IPS-NIHi11 (cell line): ENCODE data around the gene CFAP57.
A peak's percentile ranks its signal among the peaks of the same experiment; 100 is the strongest.

ENCODE experiments used
- DNase-seq: peaks from one replicate; pipeline ENCODE4 v3.0.0; 2012; ENCODE audit warnings: mixed read lengths, low spot score

The CFAP57 gene

GRCh38 chr1:43227143-43227764 is 55.1 kb downstream of the CFAP57 start:
- DNase-seq, result peak; percentile 89

DNA sequence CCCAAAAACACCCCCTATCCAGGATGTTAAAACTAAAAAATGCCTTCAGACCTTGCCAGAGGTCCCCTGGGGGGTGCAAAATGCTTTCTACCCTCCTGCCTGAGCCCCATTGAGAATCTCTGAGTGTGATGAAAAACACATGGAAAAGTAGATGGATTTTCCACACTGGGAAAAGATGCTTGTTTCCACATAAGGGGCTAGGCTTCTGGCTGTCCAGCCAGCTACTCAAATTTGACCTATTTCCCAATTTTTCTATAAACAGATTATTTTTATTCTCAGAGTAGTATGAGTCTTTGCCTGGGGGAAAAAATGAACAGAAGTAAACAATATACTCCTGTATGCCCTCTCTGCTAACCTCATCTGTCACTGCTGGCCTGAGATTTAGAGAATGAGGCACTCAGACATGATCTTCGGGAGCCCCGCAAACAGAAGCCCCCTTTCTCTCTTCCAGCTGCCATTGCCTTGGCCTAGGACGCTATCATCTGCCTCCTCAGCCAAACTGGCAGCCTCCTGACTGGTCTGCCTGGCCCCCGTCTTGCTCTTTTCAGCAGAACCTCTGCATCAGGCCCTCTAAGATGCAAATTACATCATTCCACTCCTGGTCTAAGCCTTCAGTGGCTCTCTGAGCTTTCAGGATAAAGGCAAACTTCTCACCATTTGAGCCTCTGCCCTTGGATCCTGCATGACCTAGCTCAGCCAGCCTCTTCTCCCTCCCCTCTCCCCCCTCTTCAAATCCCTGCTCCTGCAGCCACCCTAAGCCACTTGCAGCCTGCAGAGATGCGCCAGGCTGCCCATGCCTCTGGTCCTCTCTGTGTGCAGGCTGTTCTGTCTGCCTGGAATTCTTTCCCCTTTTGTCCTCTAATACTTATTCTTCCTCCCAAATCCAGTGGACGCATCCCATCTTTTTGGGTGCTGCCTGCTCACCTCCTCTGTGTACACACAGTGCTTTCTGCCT is 58.0 kb downstream of the CFAP57 start:
- DNase-seq, result no peak

GRCh38 chr1:43232074-43232473 is 59.9 kb downstream of the CFAP57 start:
- DNase-seq, result no peak

DNA sequence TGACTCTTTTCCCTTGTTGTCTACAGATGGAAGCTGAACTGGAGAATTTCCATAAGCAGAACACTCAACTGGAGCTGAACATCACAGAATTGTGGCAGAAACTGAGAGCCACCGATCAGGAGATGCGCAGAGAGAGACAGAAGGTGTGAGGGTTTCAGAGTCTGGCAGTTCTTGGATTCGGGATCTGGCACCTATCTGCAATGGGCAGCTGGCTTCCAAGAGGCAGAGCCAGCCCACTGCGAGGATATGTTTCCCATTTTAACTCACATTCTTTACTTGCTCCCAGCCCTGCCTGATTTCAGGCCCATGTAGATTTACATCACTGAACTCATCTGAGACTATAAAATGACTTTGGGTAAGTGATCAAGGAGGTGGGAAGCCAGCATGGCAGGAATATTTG is 60.4 kb downstream of the CFAP57 start:
- no peak for DNase-seq

GRCh38 chr1:43233631-43234030 is 61.5 kb downstream of the CFAP57 start:
- no peak for DNase-seq

DNA sequence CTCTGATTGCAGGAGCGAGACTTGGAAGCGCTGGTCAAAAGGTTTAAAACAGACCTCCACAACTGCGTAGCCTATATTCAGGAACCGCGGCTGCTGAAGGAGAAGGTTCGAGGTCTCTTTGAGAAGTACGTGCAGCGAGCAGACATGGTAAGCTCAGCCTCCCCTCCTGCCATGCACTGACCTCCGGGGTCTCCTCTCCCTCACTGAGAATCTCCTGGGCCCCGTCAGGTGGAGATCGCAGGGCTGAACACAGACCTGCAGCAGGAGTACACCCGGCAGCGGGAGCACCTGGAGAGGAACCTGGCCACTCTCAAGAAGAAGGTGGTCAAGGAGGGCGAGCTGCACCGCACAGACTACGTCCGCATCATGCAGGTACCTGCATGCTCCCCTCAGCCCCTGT is 62.1 kb downstream of the CFAP57 start:
- DNase-seq, result no peak

GRCh38 chr1:43235040-43235439 is 62.9 kb downstream of the CFAP57 start:
- no peak for DNase-seq

- no peak for DNase-seq
These were observed 63.5 kb downstream of the CFAP57 start for GRCh38 chr1:43235451-43236121.

DNA sequence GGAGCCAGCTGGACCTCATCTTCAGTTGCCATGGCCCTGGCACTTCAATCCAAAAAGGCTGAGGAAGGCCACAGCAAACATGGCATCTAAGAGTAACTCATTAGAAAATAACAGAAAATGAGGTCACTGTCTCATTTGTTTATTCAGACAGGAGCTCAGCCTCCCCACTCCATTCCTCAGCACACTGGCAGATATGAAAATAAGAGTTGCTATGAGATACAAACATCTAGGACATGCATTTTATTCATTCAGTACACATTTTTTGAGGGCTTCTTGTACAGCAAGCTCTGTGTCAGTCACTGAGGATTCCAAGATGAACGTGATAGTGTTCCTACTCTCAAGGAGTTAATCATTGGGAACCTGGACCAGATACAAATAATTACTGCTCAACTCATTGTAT is 65.0 kb downstream of the CFAP57 start:
- no peak for DNase-seq

DNA sequence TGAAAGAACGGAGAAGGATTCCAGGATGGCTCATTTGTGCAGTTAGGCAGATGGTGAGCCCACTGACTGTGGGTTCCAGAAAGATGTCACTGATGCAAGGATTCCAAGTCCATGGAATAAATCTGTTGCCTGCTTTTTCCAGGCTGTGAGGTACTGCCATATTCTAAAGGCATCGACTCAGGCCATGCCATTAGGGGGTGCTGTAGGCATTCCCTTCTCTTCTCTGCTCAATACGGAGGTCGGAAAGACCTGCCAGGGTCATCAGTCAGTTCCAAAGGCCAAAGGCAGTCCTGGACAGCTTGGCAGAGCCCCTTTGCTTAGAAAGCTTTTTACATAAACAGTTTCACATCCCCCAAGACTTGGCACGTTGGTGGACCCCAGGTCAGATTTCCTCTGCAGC is 66.0 kb downstream of the CFAP57 start:
- DNase-seq, result peak; percentile 86

- no peak for DNase-seq
These were observed 66.9 kb downstream of the CFAP57 start for GRCh38 chr1:43238991-43239469.

DNA sequence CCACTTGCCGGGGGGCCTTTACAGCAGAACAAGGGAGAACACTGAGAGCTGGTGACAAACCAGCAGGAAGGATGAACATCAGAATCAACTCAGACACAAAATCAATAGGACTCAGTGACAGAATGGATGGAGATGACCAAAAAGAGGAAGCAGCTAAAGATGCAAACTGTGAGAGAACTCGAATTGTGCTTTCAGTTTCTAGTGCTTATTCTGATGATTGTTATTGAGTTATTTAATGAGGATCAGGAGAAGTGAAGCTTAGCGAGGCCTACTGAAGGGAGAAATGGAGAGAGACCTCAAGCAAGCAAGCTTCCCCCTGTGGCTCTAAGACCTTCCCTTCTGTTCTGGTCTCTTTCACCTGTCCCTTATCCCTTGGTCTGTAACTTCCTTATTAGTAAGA is 67.4 kb downstream of the CFAP57 start:
- DNase-seq, result no peak

GRCh38 chr1:43241413-43241836 is 69.3 kb downstream of the CFAP57 start:
- peak; percentile 28 for DNase-seq

GRCh38 chr1:43243299-43243698 is 71.2 kb downstream of the CFAP57 start:
- DNase-seq, result no peak

DNA sequence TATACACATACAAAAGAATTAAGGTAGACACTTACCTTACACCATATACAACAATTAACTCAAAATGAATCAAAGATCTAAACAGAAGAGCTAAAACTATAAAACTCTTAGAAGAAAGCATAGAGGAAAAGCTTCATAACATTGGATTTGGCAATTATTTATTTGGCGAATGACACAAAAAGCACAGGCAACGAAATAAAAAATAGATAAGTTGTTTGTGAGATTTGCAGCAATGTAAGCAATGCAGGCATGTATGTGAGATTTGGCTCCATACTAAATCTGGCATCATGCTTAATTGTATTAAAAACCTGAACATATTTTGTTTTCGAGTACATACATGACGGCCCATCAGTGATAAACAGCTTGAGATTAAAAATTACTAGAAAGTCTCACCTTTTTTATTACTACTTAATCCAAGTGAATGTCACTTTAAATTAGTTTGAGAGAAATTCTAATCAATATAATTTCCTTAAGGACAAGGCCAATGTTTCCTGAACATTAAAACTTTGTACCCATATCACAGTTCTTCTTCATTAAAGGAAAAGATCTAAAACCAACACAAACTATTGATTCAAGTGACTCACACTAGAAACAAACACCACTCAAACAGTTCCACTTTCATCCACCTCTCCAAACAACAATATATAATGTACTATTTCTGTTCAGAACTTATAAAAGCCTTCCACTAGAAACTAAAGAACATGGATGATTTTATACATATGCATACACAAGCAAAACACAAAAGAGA is 74.5 kb downstream of the CFAP57 start:
- no peak for DNase-seq

DNA sequence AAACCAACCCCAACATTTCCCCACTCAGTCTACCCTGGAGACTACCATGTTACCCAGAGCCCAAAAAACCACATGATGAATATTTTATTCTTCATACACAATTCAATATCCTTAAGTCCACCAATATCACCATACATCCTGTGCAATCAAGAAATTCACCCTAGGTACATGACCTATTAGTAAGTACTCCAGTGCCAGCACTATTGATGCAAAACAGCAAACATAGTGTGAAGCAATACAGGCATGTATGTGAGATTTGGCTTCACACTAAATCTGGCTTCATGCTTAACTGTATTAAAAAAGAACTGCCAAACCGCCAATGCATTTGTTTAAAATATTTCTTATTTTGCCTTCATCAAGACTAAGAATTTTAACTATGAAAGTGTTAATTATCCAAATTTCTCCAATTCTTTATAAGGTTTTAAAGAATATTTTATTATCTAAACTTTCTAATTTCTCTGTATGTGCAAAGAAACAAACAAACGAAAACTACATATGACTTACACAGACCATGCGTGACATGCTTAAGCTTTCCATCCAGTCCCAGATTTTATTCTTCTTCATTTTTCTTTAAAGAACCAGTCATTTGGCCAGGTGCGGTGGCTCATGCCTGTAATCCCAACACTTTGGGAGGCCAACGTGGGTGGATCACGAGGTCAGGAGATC is 75.3 kb downstream of the CFAP57 start:
- DNase-seq, result no peak

DNA sequence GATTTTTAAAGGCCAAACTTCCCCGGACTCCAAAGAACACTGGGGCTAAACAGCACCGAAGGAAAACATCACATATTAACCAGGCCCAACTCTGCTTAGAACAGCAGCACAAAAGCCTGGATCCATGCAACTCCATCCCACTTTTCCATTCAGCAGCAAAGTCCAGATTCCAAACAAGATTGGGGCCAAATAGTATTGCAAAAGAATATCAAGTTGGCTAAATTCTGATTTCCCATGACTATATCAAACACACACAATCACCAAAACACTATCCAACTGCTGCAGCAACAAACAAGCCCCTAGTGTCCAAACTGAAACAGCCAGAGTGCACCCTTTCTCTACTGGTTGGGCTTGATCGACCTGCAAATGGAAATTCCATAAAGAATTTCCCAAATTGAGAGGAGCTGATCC is 78.2 kb downstream of the CFAP57 start:
- no peak for DNase-seq

DNA sequence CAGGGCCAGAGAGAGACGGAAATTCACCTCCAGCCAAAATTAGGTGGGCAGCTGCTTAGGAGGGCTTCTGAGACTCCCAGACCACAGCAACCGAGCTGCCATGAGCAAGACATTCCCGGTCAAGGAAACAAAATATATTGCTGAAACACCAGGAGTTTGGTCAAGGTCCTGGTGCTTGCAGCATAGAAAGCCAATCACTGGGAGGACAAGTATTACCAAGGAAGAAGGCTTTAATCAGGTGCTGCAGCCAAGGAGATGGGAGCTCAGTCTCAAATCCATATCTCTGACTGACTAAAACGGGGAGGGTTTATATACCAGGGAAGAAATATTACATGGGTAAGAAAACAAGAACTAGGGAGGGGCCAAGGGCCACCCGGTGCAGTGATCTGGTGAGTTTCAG is 78.9 kb downstream of the CFAP57 start:
- no peak for DNase-seq

- DNase-seq, result no peak
These were observed 80.1 kb downstream of the CFAP57 start for GRCh38 chr1:43252225-43252624.

DNA sequence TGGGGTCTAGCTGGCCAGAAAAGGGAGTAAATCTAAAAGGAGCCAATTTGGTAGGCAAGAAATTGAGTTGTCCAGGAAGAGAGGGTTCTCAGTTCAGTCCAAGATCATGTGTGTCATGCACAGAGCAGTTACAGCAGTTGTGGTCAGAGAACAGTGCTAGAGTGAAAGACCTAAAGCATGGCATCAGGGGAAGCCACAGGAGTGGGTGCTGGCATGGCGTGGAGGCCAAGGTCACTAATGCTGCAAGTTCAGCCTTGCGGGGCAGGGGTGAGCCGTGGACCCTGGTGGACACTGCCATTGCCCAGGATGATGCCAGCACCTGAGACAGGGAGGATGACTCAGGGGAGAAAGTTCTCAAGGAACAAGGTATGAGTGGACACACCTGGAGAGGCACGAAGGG is 81.0 kb downstream of the CFAP57 start:
- DNase-seq, result no peak

DNA sequence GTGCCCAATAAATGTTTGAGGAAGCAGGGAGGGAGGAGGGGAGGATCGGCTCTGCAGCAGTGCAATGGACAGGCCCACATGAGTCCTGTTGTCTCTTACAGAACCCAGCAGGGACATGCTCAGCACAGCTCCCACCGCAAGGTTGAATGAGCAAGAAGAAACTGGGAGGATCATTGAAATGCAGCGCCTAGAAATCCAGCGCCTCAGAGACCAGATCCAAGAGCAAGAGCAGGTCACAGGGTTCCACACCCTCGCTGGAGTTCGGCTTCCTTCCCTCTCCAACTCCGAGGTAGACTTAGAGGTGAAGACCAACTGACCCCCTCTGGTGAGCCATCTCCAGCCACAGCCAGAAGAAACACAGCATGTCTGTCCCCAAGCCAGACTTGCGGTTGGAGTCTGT is 81.7 kb downstream of the CFAP57 start:
- no peak for DNase-seq
